ENCODE measurements around the gene INO80C.

INO80C gene

GRCh38 chr18:35497370-35498197, at the start of gene INO80C:
TSS of gene INO80C (minus strand) at chr18:35497960. CDS start at chr18:35497874, 86 bp downstream.
- peak; percentile 86 to 89 for DNase-seq (ENCODE audit: low read depth in 2 of 2)

DNA sequence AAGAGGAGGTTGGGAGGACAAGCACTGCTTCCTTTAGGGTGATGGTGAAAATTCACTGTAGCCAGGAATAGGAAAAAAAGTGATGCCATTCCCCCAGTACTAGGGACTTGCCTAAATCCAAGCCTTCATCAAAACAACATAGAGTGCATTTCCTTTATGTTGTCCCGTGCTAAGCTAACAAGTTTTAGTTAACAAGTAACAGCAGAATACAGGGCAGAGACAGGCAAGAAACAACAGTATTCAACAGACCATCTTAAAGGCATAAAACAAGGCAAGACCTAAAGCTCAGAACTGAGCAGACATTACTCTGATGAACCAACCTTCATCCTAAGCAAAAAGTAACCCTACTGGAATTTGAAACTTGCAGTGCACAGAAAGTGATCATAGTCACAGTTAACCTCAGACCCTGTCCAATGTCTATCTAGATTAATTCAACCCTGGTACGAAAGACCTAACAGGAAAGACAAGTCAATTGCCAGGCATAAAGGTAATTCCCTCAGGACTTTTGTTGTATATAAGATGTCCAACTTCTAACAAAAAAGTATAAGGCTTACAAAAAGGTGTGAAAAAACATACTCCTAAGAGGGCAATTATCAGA, 49.3 kb upstream of the INO80C start:
- DNase-seq (ENCODE audit: low read depth in 2 of 2): no peak

DNA sequence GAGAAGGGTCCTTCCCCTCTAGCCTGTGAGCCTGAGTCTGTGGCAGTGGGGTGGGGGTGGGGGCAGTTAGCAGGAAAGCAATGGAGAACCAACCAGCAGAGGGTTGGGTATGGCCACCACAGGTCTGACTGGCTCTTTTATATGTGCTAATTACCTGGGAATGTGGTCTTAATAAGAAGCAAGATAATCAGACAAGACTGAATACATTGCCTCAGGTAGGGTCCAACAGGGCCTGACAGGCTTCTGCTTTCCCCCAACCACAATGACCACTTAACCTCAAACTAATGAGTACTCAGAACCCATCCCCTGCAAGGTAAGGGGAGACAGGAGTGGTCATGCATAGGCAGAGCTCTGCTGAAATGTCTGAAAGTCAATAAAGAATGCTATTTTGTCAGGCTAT, 44.6 kb upstream of the INO80C start:
- DNase-seq (ENCODE audit: low read depth in 2 of 2): no peak

GRCh38 chr18:35535297-35535696, 37.5 kb upstream of the INO80C start:
- no peak for DNase-seq (ENCODE audit: low read depth in 2 of 2)

DNA sequence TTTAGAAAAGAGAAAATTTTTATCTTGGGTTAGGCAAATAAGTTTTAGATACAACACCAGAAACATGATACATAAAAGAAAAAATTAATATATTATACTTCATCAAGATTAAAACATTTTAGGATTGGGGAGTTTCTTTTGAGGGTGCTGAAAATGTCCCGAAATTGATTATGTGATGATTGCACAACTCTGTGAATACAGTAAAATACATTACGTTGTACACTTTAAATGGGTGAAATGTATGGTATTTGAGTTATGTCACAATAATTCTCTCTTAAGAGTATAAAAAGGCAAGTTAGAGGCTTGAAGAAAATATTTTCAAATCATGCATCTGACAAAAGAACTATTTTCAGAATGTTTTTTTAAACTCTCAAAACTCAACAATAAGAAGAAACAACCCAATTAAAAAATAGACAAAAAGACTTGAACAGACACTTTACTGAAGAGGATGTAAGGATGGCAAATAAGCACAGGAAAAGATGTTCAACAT, 36.2 kb upstream of the INO80C start:
- no peak for DNase-seq (ENCODE audit: low read depth in 2 of 2)

DNA sequence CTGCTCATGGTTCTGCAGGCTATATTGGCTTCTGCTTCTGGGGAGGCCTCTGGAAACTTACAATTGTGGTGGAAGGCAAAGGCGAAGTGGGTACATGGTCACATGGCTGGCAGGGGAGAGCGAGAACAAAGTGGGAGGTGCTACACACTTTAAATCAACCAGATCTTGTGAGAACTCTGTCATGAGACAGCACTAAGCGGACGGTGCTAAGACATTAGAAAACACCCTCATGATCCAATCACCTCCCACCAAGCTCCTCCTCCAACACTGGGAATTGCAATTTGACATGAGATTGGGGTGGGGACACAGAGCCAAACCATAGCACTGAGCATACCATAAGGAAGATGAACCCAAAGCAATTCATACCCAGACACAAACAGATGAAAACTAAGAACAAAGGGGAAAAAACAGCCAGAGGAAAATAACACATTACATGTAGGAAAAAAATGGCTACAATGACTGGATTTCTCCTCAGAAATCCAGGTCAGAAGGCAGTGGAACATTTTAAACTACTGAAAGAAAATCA, 31.1 kb upstream of the INO80C start:
- DNase-seq (ENCODE audit: low read depth in 2 of 2): no peak

- no peak for DNase-seq (ENCODE audit: low read depth in 2 of 2)
These were observed 28.8 kb upstream of the INO80C start for GRCh38 chr18:35526495-35527059.

- no peak for DNase-seq (ENCODE audit: low read depth in 2 of 2)
These were observed 28.2 kb upstream of the INO80C start for GRCh38 chr18:35525795-35526494.

DNA sequence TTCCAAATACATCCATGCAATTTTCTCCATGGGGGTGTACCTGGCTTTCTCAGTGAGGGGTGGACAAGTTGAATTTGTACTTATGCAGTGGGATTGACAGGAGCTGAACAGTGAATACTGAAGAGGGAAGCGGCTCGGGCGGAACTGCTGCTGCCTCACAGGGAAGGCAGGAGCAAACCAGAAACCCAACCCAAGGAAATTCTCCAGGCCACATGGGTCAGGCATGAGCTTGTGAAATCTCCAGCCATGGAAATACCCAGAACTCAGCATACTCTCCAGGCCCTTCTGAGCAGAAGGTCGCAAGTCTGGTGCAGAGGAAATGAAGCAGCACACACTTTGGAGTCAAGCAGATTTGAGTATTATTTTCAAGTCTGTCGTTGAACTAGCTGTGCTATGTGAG, 26.5 kb upstream of the INO80C start:
- no peak for DNase-seq (ENCODE audit: low read depth in 2 of 2)

DNA sequence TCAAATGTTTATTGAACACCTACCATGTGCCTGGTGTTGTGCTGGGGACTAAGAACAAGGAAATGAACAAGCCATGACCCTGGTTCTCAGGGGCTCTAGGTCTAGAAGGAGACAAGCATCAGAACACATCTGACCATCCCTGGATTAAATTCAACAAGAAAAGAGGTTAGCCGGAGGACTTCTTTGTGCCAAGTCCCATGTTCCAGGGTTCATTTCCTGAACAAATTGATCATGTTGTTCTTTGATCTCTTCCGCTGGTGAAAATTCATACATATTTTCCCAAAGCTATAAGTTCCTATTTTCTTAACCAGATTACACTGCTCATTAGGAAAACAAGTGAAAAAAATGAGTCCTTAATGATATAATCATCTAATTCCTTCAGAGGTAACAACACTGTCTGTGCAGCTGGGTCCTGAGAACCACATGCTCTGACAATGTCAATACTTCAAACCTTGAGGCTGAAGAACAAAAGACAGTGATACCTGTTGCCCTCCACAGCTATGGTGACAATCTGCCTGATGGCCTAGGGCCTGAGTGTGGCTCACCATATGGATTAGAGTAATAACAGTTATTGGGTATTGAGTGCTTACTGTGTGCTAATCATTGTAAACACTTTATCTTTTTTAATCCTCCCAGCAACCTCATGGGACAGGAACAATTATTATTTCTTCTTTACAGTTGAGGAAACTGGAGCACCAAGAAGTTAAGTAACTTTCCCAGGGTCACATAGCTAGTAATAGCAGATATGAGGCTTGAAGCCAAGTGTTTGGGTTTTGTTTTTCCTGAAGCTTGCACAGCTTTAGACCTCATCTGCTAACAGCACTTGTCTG, 24.6 kb upstream of the INO80C start:
- no peak for DNase-seq (ENCODE audit: low read depth in 2 of 2)

DNA sequence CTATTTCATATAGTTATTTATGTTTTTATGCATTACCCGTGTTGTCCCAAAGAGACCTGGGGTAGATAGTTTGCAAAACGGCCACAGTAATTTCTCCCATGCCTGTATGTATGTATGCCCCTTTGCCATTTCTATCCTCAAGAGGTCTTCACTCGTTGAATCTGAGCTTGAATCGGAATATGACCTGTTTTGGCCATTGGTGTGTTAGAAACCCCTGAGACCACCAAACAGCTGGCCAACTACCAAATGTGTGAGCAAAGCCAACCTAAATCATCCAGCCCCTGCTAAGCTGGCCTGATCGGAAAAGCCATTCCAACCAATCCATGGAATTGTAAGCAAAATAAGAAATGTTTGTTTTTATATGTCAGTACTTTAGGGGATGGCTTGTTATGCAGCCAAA, 23.4 kb upstream of the INO80C start:
- no peak for DNase-seq (ENCODE audit: low read depth in 2 of 2)

DNA sequence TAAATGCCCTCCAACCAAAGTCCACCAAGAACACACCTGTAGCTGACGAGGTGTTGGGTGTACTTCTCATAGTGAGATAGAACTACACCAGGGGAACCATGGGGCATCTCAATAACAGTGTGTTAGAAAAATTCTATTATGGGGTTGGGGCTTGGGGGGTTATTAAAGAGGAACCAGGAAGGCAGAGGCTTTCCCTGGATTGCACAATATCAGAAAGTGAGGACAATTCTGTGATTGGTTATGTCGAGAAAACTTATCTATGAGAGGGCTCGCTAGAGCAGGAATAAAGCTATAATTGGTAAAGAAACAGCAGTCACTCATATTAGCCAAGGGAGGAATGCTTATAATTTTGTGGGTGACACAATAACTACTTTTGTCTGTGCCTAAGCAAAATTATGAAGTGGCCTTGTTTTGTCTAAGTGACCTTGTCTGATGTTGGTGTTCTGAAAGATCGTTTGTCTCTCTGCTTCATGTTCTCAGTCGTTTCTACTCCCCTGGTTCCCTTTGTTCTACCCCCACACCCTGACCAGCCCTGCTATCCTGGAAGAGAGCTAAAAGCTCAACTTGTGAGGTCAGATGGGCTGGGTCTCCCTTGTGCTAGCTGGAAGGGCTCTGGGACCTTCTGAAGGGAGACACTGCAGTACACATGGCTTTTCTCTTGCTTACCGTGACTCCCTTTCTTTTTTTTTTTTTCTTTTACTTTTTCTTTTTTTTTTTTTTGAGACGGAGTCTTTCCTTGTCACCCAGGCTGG, 21.6 kb upstream of the INO80C start:
- DNase-seq (ENCODE audit: low read depth in 2 of 2): no peak

DNA sequence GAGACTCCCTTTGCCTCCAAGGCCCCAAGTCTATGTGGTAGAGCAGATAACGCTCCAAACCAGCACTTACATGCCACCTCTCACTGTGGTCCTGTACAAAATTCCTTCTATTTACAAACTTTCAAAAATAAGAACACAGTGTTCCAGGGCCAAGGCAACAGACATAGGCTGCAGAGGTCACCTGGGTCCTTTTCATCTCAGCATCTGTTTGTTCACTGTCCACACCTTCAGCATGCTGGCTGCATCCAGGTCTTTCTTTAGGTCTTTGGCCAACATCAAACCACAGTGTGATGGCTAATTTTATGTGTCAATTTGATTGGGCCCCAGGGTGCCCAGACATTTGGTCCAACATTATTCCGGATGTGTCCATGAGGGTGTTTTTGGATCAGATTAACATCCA, 20.0 kb upstream of the INO80C start:
- no peak for DNase-seq (ENCODE audit: low read depth in 2 of 2)

- no peak for DNase-seq (ENCODE audit: low read depth in 2 of 2)
These were observed 19.0 kb upstream of the INO80C start for GRCh38 chr18:35516789-35517188.

DNA sequence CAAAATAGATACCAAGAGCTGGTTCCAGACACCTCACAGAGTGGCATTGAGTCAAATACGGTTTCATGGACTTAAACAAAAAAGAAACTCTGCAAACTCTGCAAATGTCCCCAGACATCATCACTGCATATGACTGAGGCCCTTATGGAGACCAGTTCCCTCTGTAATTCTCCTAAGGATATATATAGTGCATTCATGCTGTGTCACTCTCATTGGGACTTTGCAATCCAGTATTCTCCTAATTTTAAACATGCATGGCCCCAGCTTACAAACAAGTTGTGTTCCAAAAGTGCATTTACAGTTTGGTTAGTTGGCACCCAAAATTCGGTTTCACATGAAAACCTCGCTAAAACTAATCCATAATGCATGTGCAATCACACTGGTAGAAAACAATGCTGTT, 18.6 kb upstream of the INO80C start:
- DNase-seq (ENCODE audit: low read depth in 2 of 2): no peak

DNA sequence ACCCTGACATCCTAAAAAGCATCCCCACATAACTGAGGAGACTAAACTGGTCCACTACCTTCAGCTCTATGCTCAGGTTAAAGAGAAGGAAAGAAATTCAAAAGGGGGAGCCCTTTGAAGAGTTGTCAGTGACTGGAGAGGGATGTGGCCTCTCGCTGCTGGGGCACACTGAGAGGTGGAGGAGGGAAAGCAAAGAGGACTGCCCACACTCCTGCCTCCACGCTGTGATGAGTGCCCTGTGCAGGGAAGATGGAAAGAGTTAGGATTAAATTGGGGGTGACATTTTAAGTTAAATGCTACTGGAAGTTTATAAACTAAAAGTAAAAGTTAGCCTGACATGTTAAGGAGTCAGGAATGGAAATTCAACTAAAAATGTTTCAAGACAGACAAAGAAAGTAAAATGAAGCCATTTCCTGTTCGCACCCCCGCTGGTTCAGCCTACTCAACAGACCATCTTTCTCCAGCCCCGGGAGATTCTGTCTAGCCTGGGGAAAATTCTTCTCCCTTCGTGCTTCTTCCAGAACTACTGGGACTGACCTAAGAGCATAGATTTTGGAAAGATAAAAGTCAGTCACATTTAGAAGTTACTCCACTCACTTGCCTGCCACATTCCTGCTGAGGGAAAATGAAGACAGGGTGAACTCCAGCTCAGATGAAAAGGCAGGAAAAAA, 17.8 kb upstream of the INO80C start:
- no peak for DNase-seq (ENCODE audit: low read depth in 2 of 2)

GRCh38 chr18:35514752-35515459, 17.1 kb upstream of the INO80C start:
- no peak for DNase-seq (ENCODE audit: low read depth in 2 of 2)

DNA sequence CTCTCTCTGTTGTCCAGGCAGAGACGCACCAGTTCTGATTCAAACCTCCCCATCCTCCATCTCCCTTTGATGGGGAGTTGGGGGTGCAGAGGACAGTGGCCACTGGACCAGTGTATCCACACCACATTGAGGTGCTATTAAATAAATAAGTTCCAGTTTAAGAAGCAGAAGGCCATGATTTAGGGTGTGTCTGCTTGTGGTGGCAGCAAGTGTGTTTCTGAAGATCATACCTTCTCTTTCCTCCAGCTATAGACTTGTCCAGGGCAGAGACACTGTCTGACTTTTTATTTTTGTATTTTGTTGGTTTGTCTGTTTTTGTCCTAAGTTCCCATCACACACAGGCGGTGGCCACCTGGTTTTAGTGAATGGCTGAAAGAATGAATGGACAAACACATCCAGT, 16.5 kb upstream of the INO80C start:
- DNase-seq (ENCODE audit: low read depth in 2 of 2): no peak
